K562 (cell line): ENCODE measurements around the gene PRR23B. TPM values are rescaled to one million over a fixed set of nuclear protein-coding genes. Genes with fewer than 3 reads are reported as not detected.

Experiments used
- ATAC-seq: fragments of 200-7000 bp; cut with Tn5 transposase; 3 replicates; pipeline ENCODE4 v1.9.1; 2020; ENCODE audit warnings: moderate library complexity
- BruUV-seq: library from RNA; stranded (reverse); fragments of 400-500 nt; replicated peaks from 2 replicates; lab custom pipeline; 2021; lab: Mats Ljungman, UMichigan
- CTCF ChIA-PET: fragments of 300-600 bp; formaldehyde crosslinking; extraction: SDS; loops from one replicate; lab custom pipeline; 2021; ENCODE audit warnings: low intra/inter-chr PET ratio; lab: Yijun Ruan, JAX
- POLR2A ChIA-PET: fragments of 300-600, 350-650 bp; sonication (Branson Sonifier 250); formaldehyde crosslinking; extraction: SDS; loops from one replicate; lab custom pipeline; 2021; ENCODE audit warnings: antibody characterized with exemption, inconsistent platforms; lab: Yijun Ruan, JAX
- DNase-seq, 4 experiments: peaks; one replicate each; pipeline versions ENCODE4 v3.0.0 to v3.0.0-alpha.2; 2011 to 2018; ENCODE audit warnings: low spot score in 3 of 4, mixed read lengths in 3 of 4; ENCODE audit errors: extremely low read depth in 1 of 4
- FAIRE-seq: peaks from 2 replicates; lab custom pipeline; 2011; peaks lifted over from hg19 to GRCh38; lab: Jason Lieb, UNC
- H2AFZ ChIP-seq: 2 replicates; pipeline ENCODE4 v1.6.0; 2011; ENCODE audit warnings: low read depth, low read length, control low read depth, inconsistent platforms
- H3K27ac ChIP-seq: fragments of 200-600 bp; 3 replicates; pipeline ENCODE4 v1.8.0; 2011; ENCODE audit warnings: low read depth, mild to moderate bottlenecking, control low read depth, inconsistent platforms, low read length, moderate library complexity, mixed read lengths; ENCODE audit errors: extremely low read depth
- H3K27me3 ChIP-seq, 2 experiments: fragments of 300-600 bp in 1 of 2; 2 replicates in 1 of 2; 3 replicates in 1 of 2; pipeline versions ENCODE4 v1.6.0 to v1.8.0; 2011; ENCODE audit warnings: inconsistent platforms in 2 of 2, low read length in 2 of 2, mild to moderate bottlenecking in 1 of 2, mixed read lengths in 1 of 2, moderate library complexity in 1 of 2; ENCODE audit not compliant: control insufficient read depth in 2 of 2, insufficient read depth in 2 of 2
- H3K36me3 ChIP-seq: fragments of 300-600 bp; 3 replicates; pipeline ENCODE4 v1.8.0; 2011; ENCODE audit warnings: mild to moderate bottlenecking, low read length, inconsistent platforms; ENCODE audit not compliant: control insufficient read depth, insufficient read depth
- H3K4me1 ChIP-seq, 2 experiments: fragments of 200-600 bp in 1 of 2; replicated peaks in 1 of 2; 2 replicates in 1 of 2; 3 replicates in 1 of 2; pipeline versions ENCODE4 v1.5.1 to v1.8.0; 2011; ENCODE audit warnings: inconsistent platforms in 2 of 2, low read length in 2 of 2, mild to moderate bottlenecking in 1 of 2, mixed read lengths in 1 of 2, moderate library complexity in 1 of 2; ENCODE audit not compliant: control insufficient read depth in 2 of 2, insufficient read depth in 2 of 2
- H3K4me2 ChIP-seq: 2 replicates; pipeline ENCODE4 v1.6.1; 2011; ENCODE audit warnings: low read length, control low read depth, inconsistent platforms, mixed read lengths; ENCODE audit not compliant: insufficient read depth
- H3K4me3 ChIP-seq: fragments of 200-600 bp; sonication (generic), shearing (Covaris generic); 2 replicates; pipeline ENCODE4 v1.5.1; 2016; ENCODE audit warnings: control low read depth, inconsistent platforms
- H3K79me2 ChIP-seq: fragments of 200-600 bp; 3 replicates; pipeline ENCODE4 v1.8.0; 2011; ENCODE audit warnings: low read length, inconsistent platforms; ENCODE audit not compliant: control insufficient read depth, insufficient read depth
- H3K9ac ChIP-seq, 2 experiments: 2 replicates each; pipeline versions ENCODE4 v1.6.0 to v1.6.1; 2011; ENCODE audit warnings: low read depth in 2 of 2, low read length in 2 of 2, control low read depth in 1 of 2, inconsistent platforms in 1 of 2, mild to moderate bottlenecking in 1 of 2, mixed read lengths in 1 of 2; ENCODE audit not compliant: insufficient read depth in 1 of 2
- H3K9me1 ChIP-seq: one replicate; pipeline ENCODE4 v1.6.0; 2011; ENCODE audit warnings: inconsistent platforms, mild to moderate bottlenecking, low read length, moderate library complexity; ENCODE audit not compliant: control insufficient read depth, insufficient read depth
- H3K9me3 ChIP-seq: replicated peaks from 2 replicates; pipeline ENCODE4 v1.5.1; 2011; ENCODE audit warnings: low read depth, low read length, inconsistent platforms; ENCODE audit not compliant: control insufficient read depth, insufficient read depth
- H4K20me1 ChIP-seq: replicated peaks from 2 replicates; pipeline ENCODE4 v1.6.1; 2011; ENCODE audit warnings: low read length, inconsistent platforms, mixed read lengths; ENCODE audit not compliant: control insufficient read depth, insufficient read depth
- CEBPB ChIP-seq: fragments of 450-650 bp; IDR thresholded peaks from 2 replicates; pipeline ENCODE4 v1.6.1; 2016; ENCODE audit warnings: missing genetic modification characterization, missing compliant biosample characterization
- CEBPG ChIP-seq, 3 experiments: fragments of 200-800 bp in 1 of 3; sonication (Bioruptor generic) in 1 of 3; sonication (generic) in 1 of 3; formaldehyde crosslinking in 1 of 3; IDR thresholded peaks in 2 of 3; conservative IDR thresholded peaks in 1 of 3; 2 replicates each; pipeline versions ENCODE4 v1.6.1 to v1.8.0; 2016 to 2022; ENCODE audit warnings: missing compliant biosample characterization in 2 of 3, missing genetic modification characterization in 2 of 3, mild to moderate bottlenecking in 1 of 3, missing genetic modification reagents in 1 of 3
- GTF2A2 ChIP-seq: IDR thresholded peaks from 2 replicates; pipeline ENCODE4 v1.6.1; 2016; ENCODE audit warnings: mild to moderate bottlenecking, missing genetic modification characterization, missing compliant biosample characterization
- STAT5A ChIP-seq: IDR thresholded peaks from 2 replicates; pipeline ENCODE4 v1.6.1; 2012; ENCODE audit warnings: low read length, inconsistent platforms, borderline replicate concordance
- ZNF431 ChIP-seq: sonication (generic); formaldehyde crosslinking; IDR thresholded peaks from 2 replicates; pipeline ENCODE4 v1.8.0; 2022; ENCODE audit warnings: mild to moderate bottlenecking, missing genetic modification reagents
- WGBS: fragments of 100-300 bp; shearing (Covaris generic); methylation state at CpG from one replicate; pipeline ENCODE4 v1.1.6; 2016; ENCODE audit warnings: low coverage, mixed read lengths; ENCODE audit not compliant: insufficient coverage; ENCODE audit errors: missing lambda C conversion rate; 5-methylcytosine and 5-hydroxymethylcytosine counted together
- in situ Hi-C: fragments of 300-500 bp; cut with MboI; formaldehyde crosslinking; loops from 4 replicates; pipeline ENCODE4 v1.15.0; 2018; ENCODE audit warnings: inconsistent platforms, mixed read lengths
- intact Hi-C: fragments of 100-400 bp; cut with micrococcal nuclease; formaldehyde crosslinking; loops from 2 replicates; pipeline ENCODE4 v1.14.2; 2022
- polyA plus RNA-seq, 8 experiments: library from polyadenylated mRNA; depleted of rRNA in 4 of 8; stranded (reverse) in 5 of 8; unstranded in 3 of 8; fragments of >200 nt; fragmentation: Nextera tagmentation in 2 of 8; fragmentation: Illumina TruSeq in 1 of 8; extraction: Ambion mirVana in 2 of 8; extraction: Trizol in 1 of 8; gene quantifications; 2 replicates each; pipeline versions ENCODE4 v1.2.1 to v1.2.3, GENCODE V29; 2011 to 2014; ENCODE audit warnings: inconsistent platforms in 1 of 8, missing spikeins in 1 of 8
- total RNA-seq, 7 experiments: library from RNA; depleted of rRNA in 6 of 7; stranded (reverse); fragments of >200 nt in 6 of 7; fragmentation: Illumina TruSeq in 2 of 7; extraction: Trizol in 2 of 7; gene quantifications; 2 replicates each; pipeline versions ENCODE4 v1.2.1 to v1.2.3, GENCODE V29; 2011 to 2021; ENCODE audit warnings: low replicate concordance in 1 of 7

Gene PRR23B
- total and polyA plus RNA-seq, 9 of the 15 experiments (the other 6 are each of a cell fraction or from before 2014, with no cell fraction given), result not detected

GRCh38 chr3:139043554-139044365, 23.0 kb upstream of the PRR23B start:
- Histone ChIP-seq H3K9me1 (no peaks in the 10 kb centered on the region), H3K27me3 (peaks cover 0 to 7% of the 10 kb centered on the region in 2 experiments; a peak in 3 of 5 replicates), H3K9ac (no peak overlapping the region), H3K4me2 (no peak overlapping the region), H3K36me3 (no peaks in the 10 kb centered on the region), H3K9me3 (no peaks in the 10 kb centered on the region; the same call in 1 of the 2 replicates), H3K4me1 (peaks cover 0 to 5% of the 10 kb centered on the region in 2 experiments; a peak in 1 of 5 replicates), H3K4me3 (no peak overlapping the region), H3K27ac (no peak overlapping the region), H2AFZ (no peak overlapping the region), H3K79me2 (no peaks in the 10 kb centered on the region), H4K20me1 (no peaks in the 10 kb centered on the region)
- ATAC-seq (no peak), FAIRE-seq (no peak), DNase-seq (no peak)
- CTCF ChIA-PET, result no interaction called here
- no TSS peak for BruUV-seq
- TF ChIP-seq STAT5A, result no peak
- TF ChIP-seq ZNF431 (CRISPR knock-in tag), result no peak
- no peak for TF ChIP-seq GTF2A2 (tag)
- TF ChIP-seq CEBPG (CRISPR knock-in tag; IDR thresholded peaks at IDR 0.05), result 0 out of 2 replicates have a peak, but pooled peaks have one; percentile 38
- peak; percentile 28 to 87; a peak in 2 of 4 replicates for TF ChIP-seq CEBPG (tag; conservative IDR thresholded peaks at IDR 0.05 in 1 of 2, IDR thresholded peaks at IDR 0.05 in 1 of 2)
- TF ChIP-seq CEBPB, result peak; percentile 91
- POLR2A ChIA-PET, result interaction anchor here (0.8 kb wide), 1 partner anchor 12 kb away, joined by 3 read pairs; no protein-coding TSS in a partner anchor
- intact Hi-C loops (no loop called here), in situ Hi-C loops (no loop called here)
- 68% methylated on average over 37 of the region's 50 CpGs for WGBS
